ENCODE results near the gene TET1. TPM values are rescaled to one million over a fixed set of nuclear protein-coding genes. Genes with fewer than 3 reads are reported as not detected.
"Not testable (repeated sequence)": the region's sequence is repeated elsewhere in the genome, so short reads cannot be mapped to it uniquely, and the experiment has no call there.

The TET1 gene
- total RNA-seq, 2 donors from 2014 or later, result 0.31 to 0.45 TPM

DNA sequence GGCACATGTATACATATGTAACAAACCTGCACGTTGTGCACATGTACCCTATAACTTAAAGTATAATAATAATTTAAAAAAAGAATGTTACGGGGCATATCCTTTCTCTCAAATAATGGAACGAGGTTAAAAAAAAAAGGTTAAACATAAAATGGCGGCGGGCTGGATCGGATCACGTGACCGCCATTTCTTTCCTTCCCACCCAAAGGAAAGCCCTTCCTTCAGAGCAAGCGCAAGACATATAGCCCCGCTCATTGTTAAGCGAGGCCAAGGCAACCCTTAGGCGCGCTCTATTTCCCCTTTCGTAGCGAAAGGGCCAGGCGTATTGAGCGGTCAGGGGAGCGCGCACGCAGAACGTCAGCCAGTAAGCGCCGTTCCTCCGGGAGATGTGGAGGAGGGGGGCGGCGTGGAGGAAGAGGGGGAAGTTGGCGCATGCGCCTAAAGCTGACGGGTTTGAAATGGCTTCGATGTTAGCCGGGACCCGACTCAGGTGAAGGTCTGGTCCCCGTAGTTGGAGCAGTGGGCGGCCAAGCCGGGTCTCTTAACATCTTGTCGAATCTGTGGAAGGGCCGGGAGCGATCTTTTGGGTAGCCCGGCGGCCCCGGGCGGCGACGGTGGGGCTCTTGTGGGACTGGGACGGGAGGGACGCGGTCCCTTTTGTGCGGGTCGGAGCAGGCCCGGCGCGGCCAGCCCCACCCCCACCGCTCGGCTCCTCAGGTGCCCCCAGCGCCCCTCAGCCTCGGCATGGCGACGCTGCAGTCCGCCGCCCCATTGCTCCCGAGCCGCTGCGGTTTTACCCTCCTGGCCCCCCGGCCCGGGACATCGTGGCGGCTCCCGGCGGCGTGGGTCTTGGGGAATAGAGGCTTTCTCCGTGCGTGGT lies 160.9 kb downstream of the TET1 start, which contains the start of gene CCAR1:
Gene CCAR1 (plus strand): TSS at position 447 of the 880 bp plus-strand sequence. CDS start 1,266 bp downstream, outside the sequence.
- Mint-ChIP-seq H3K4me1 (ENCODE audit: low read depth in 2 of 2) (peaks cover 8 to 9% of the 10 kb centered on the region in 2 donors), H3K9me3 (no peaks in the 10 kb centered on the region)
- peak; percentile 100 for ATAC-seq

DNA sequence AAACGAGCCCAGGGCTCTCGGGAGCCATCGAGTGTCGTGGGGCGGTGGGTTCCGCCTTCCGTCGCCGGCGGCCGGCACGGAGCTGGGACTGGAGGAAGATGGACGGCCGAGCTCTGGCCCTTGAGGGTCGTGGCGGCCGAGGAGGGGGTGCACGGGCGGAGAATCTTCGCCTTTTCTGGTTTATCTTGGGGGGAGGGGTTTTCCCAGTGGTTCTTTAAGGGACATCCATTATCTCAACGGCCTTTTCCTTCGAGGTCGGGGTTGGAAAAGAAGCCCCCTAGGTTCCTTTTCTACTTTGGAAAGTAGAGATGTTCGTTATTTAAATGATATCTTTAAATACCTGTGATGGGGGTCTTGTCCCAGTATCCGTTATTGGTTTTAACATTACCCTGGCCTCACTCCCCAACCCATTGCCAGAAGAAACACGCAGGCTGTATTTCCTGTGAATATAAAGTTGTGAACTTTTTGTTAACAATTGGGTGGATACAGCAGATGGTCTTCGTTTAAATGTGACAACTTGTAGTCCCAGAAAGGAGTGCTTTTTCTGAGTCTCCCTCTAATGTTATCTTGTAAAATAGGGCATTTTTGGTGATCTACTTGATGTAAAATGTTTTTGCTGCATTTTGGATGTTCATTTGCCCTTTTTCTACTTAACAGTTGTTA lies 161.7 kb downstream of the TET1 start:
- ATAC-seq (peak in 1 of 2 donors; percentile 31), DNase-seq (ENCODE audit: low spot score) (no peak)
- Mint-ChIP-seq H3K36me3 (peaks cover 8% of the 10 kb centered on the region), H3K9me3 (no peaks in the 10 kb centered on the region), H3K4me1 (ENCODE audit: low read depth in 2 of 2) (peaks cover 8 to 9% of the 10 kb centered on the region in 2 donors), H3K27me3 (no peaks in the 10 kb centered on the region), H3K27ac (peak overlapping the region; percentile 94 to 97), H3K4me3 (peak overlapping the region; percentile 92)

More for the DNA sequence above, 160.9 kb downstream of the TET1 start, which contains the start of gene CCAR1:
- peak within 1 kb of the TSS; percentile 92 for H3K4me3 Mint-ChIP-seq
- peak within 1 kb of the TSS; percentile 94 to 97 for H3K27ac Mint-ChIP-seq
- peak; percentile 98 for DNase-seq (ENCODE audit: low spot score)
- no peaks in the 10 kb centered on the region for H3K27me3 Mint-ChIP-seq
- peaks cover 8% of the 10 kb centered on the region for H3K36me3 Mint-ChIP-seq

DNA sequence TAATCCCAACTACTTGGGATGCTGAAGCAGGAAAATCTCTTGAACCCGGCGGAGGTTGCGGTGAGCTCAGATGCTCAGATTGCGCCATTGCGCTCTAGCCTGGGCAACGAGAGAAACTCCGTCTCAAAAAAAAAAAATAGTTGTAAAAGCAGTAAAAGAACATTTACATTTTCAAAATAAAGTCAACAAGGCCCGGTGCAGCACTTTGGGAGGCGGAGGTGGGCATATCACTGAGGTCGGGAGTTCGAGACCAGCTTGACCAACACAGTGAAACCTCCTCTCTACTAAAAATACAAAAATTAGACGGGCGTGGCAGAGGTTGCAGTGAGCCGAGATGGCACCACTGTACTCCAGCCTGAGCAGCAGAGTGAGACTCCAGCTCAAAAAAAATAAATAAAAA lies 164.9 kb downstream of the TET1 start:
- H3K4me3 Mint-ChIP-seq, result no peak overlapping the region
- H3K27me3 Mint-ChIP-seq, result no peaks in the 10 kb centered on the region
- H3K9me3 Mint-ChIP-seq, result no peaks in the 10 kb centered on the region
- peaks cover 8 to 12% of the 10 kb centered on the region in 2 donors for H3K4me1 Mint-ChIP-seq (ENCODE audit: low read depth in 2 of 2)
- H3K27ac Mint-ChIP-seq, result no peak overlapping the region
- ATAC-seq, result no peak
- peaks cover 12% of the 10 kb centered on the region for H3K36me3 Mint-ChIP-seq
- DNase-seq (ENCODE audit: low spot score), result no peak

GRCh38 chr10:68727146-68727545 lies 167.0 kb downstream of the TET1 start:
- peak overlapping the region in 1 of 2 donors; percentile 47 for H3K27ac Mint-ChIP-seq
- no peak overlapping the region for H3K4me3 Mint-ChIP-seq
- H3K36me3 Mint-ChIP-seq, result peaks cover 9% of the 10 kb centered on the region
- DNase-seq (ENCODE audit: low spot score), result no peak
- ATAC-seq, result no peak
- peaks cover 5 to 6% of the 10 kb centered on the region in 2 donors for H3K4me1 Mint-ChIP-seq (ENCODE audit: low read depth in 2 of 2)
- H3K9me3 Mint-ChIP-seq, result no peaks in the 10 kb centered on the region
- no peaks in the 10 kb centered on the region for H3K27me3 Mint-ChIP-seq

DNA sequence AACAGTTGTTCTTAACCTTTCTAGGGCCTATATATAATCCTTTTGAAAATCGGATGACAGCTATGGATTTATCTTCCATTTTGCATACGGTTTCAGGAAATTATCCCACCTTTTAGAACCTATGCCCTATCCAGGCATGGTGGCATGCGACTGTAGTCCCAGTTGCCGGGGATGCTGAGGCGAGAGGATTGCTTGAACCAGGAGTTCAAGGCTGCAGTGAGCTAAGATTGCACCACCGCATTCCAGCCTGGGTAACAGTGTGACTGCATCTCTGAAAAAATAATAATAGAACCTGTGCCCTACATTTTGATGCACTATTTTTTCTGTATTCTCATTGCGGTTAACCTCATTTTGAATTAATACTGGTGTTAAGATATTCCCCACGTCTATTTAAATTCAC lies 172.5 kb downstream of the TET1 start:
- Mint-ChIP-seq H3K27ac (no peak overlapping the region), H3K4me1 (ENCODE audit: low read depth in 2 of 2) (peaks cover 0 to 6% of the 10 kb centered on the region in 2 donors), H3K4me3 (no peak overlapping the region), H3K27me3 (no peaks in the 10 kb centered on the region), H3K36me3 (peaks cover 16% of the 10 kb centered on the region), H3K9me3 (no peaks in the 10 kb centered on the region)
- DNase-seq (ENCODE audit: low spot score) (no peak), ATAC-seq (no peak)

GRCh38 chr10:68734349-68734748 lies 174.2 kb downstream of the TET1 start:
- DNase-seq (ENCODE audit: low spot score) (no peak), ATAC-seq (no peak)
- H3K36me3 Mint-ChIP-seq, result peaks cover 12% of the 10 kb centered on the region

GRCh38 chr10:68735119-68735518 lies 175.0 kb downstream of the TET1 start:
- Mint-ChIP-seq H3K36me3 (peaks cover 19% of the 10 kb centered on the region), H3K27me3 (no peaks in the 10 kb centered on the region)

More at GRCh38 chr10:68734349-68734748, 174.2 kb downstream of the TET1 start:
- no peak overlapping the region for H3K4me3 Mint-ChIP-seq
- no peaks in the 10 kb centered on the region for H3K27me3 Mint-ChIP-seq
- H3K27ac Mint-ChIP-seq, result no peak overlapping the region
- H3K4me1 Mint-ChIP-seq (ENCODE audit: low read depth in 2 of 2), result peaks cover 0 to 3% of the 10 kb centered on the region in 2 donors
- no peaks in the 10 kb centered on the region for H3K9me3 Mint-ChIP-seq

DNA sequence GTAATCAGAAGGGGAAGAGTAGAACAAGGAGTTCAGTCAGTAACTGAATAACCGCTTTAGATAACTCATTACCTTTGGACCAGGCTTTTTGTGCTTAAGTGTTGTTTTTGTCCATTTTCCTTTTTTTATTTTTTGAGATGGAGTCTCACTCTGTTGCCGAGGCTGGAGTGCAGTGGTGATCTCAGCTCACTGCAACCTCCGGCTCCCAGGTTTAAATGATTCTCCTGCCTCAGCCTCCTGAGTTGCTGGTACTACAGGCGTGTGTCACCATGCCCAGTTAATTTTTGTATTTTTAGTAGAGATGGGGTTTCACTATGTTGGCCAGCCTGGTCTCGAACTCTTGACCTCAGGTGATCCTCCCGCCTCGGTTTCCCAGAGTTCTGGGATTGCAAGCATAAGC lies 175.6 kb downstream of the TET1 start:
- H3K36me3 Mint-ChIP-seq, result peaks cover 19% of the 10 kb centered on the region
- H3K4me1 Mint-ChIP-seq (ENCODE audit: low read depth in 2 of 2); ATAC-seq; H3K27ac Mint-ChIP-seq; H3K9me3 Mint-ChIP-seq; H3K27me3 Mint-ChIP-seq; H3K4me3 Mint-ChIP-seq; DNase-seq (ENCODE audit: low spot score): not testable (repeated sequence)

More at GRCh38 chr10:68735119-68735518, 175.0 kb downstream of the TET1 start:
- no peak for ATAC-seq
- Mint-ChIP-seq H3K4me1 (ENCODE audit: low read depth in 2 of 2) (peaks cover 0 to 3% of the 10 kb centered on the region in 2 donors), H3K9me3 (no peaks in the 10 kb centered on the region), H3K27ac (no peak overlapping the region), H3K4me3 (no peak overlapping the region)
- DNase-seq (ENCODE audit: low spot score), result no peak

- not testable (repeated sequence) for H3K27me3 Mint-ChIP-seq; H3K4me3 Mint-ChIP-seq; H3K27ac Mint-ChIP-seq; H3K9me3 Mint-ChIP-seq; H3K4me1 Mint-ChIP-seq (ENCODE audit: low read depth in 2 of 2); DNase-seq (ENCODE audit: low spot score); ATAC-seq
- peaks cover 19% of the 10 kb centered on the region for H3K36me3 Mint-ChIP-seq
These were observed 180.5 kb downstream of the TET1 start for GRCh38 chr10:68740676-68741075.

DNA sequence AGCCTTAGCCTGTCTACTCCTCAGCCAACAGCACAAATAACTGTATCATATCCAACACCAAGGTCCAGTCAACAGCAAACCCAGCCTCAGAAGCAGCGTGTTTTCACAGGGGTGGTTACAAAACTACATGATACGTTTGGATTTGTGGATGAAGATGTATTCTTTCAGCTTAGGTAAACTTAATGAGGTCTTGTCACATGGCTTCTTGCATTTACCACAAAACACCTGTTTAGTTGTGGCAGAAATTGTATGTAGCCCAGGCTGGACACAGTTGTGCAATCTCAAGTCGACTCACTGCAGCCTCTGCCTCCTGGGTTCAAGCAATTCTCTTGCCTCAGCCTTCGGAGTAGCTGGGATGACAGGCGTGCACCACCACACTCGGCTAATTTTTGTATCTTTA lies 182.3 kb downstream of the TET1 start:
- DNase-seq (ENCODE audit: low spot score), result no peak
- Mint-ChIP-seq H3K36me3 (peaks cover 8% of the 10 kb centered on the region), H3K4me1 (ENCODE audit: low read depth in 2 of 2) (no peaks in the 10 kb centered on the region), H3K27ac (no peak overlapping the region), H3K9me3 (no peaks in the 10 kb centered on the region), H3K4me3 (no peak overlapping the region), H3K27me3 (no peaks in the 10 kb centered on the region)
- no peak for ATAC-seq

Other genes with a start within 250 kb of the TET1 start
- 100 to 1,000 TPM; 113 to 156 TPM for gene HNRNPH3, start 228.3 kb upstream of the TET1 start, total RNA-seq
- 1 to 10 TPM in 1 of 2 donors, under 1 TPM in 1; 0.47 to 1.3 TPM for gene PBLD, start 227.4 kb upstream of the TET1 start, total RNA-seq
- 10 to 100 TPM; 15.7 to 23.4 TPM for gene RUFY2, start 153.1 kb upstream of the TET1 start, total RNA-seq
- 10 to 100 TPM; 25.8 to 69.0 TPM for gene DNA2, start 88.4 kb upstream of the TET1 start, total RNA-seq
- gene SLC25A16, start 32.8 kb upstream of the TET1 start, total RNA-seq, result 10 to 100 TPM; 28.9 to 41.3 TPM
- gene CCAR1, start 160.9 kb downstream of the TET1 start, total RNA-seq, result 100 to 1,000 TPM in 1 of 2 donors, 10 to 100 TPM in 1; 81.8 to 155 TPM